Eye (tissue), 1 donor: ENCODE results near the gene ZSCAN12.

ENCODE experiments used
- DNase-seq: peaks from one replicate; pipeline ENCODE4 v3.0.0-alpha.2; 2015

The ZSCAN12 gene

GRCh38 chr6:28353356-28353755 lies 46.2 kb downstream of the ZSCAN12 start:
- no peak for DNase-seq

- no peak for DNase-seq
These were observed 48.0 kb downstream of the ZSCAN12 start for GRCh38 chr6:28351493-28351925.

- no peak for DNase-seq
These were observed 48.5 kb downstream of the ZSCAN12 start for GRCh38 chr6:28351087-28351486.

GRCh38 chr6:28349892-28350737 lies 49.4 kb downstream of the ZSCAN12 start, which contains the start of gene ZKSCAN3:
Gene ZKSCAN3, plus strand, starts transcription at chr6:28349947. Its CDS starts 9,640 bp downstream, at chr6:28359587.
- peak; percentile 95 for DNase-seq

GRCh38 chr6:28349344-28349891 lies 50.1 kb downstream of the ZSCAN12 start:
- DNase-seq = no peak

DNA sequence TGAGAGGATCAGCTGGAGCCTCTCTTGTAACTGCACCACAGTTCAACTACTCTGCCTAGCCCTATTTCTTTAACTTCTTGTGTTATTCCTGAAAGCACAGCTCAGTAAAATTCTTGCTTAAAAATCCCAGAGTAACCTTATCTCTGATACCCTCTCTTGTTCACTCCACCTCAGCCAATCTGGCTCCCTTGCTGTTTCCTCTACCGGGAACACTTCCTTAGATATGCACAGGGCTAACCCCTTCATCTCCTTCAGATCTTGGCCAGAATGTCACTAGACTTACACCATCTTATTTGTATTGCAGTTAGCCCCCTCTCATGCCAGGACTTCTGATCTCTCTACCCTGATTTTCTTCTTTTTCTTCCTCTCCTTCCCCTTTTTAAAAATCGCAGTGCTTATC lies 52.4 kb downstream of the ZSCAN12 start:
- no peak for DNase-seq

DNA sequence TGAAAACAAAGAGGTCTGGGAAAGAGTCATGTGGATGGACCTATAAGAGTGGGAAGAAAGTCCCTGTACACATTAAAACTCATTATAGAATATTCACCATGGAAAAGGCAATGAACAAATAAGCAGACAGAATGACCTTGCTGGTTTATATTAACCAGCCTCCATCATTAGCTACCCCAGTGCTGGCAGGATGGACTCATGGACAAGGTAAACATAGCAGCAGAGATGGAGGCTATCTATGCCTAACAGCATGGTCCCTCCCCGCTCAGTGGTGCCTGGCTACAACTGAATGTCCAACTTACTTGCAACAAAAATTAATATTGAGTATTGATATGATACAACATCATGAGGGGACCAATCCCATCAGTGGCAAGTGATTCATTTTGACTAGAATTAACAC lies 54.3 kb downstream of the ZSCAN12 start:
- DNase-seq = no peak

DNA sequence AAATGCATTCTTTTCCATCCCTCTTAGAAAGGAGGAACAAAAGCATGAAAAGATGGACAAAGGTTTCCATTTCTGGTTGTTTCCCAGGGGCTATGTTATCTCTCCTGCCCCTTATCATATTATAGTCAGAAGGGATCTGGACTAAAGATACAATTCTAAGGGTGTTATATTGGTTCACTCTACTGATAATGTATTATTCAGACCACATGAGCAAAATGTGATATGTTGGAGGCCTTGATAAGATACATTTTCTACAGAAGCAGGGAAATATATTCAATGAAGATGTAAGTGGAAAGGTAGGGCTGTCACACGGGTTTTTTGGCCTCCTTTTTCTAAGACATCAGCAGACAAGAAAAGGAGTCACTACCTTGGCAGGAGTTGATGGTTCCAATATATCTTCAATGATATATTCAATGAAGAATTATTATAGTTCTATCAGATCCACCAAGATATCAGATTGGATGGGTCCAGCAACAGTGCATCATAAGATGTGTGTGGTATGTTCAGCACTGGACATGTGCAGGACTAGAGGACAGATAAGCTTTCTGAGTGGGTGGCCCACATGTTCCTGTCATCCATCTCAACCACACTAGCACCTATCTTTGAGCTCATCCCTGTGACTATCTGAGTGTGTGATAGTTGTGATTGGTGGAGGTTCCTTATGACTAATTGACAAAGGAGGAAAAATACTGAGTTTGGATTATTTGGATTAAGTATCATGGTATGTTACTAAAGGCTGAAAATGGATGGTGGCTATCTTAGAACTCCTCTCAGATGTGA lies 55.5 kb downstream of the ZSCAN12 start:
- DNase-seq = no peak

DNA sequence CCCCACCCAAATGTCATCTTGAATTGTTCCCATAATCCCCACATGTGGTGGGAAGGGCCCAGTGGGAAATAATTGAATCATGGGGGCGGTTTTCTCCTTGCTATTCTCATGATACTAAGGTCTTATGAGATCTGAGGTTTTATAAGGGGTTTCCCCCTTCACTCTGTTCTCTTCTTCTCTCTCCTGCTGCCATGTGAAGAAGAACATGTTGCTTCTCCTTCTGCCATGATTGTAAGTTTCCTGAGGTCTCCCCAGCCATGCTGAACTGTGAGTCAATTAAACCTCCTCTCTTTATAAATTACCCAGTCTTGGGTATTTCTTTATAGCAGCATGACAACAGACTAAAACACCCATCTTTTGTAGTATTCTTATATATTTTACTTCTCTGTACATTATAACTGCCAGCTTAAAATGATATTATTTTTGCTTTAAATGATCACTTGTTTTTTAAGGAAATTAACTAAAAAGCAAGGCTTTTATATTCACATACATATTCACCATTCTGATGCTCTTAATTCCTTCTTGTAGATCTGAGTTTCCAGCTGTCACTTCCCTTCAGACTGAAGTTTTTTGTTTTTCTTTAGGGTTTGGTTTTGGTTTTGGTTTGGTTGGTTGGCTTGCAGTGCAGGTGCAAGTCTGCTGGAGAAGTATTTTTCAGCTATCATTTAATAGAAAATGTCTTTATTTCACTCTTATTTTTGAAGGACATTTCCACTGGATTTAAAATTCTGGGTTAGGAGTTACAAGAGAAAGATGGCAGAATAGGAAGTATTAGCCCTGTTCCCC lies 59.0 kb downstream of the ZSCAN12 start:
- DNase-seq = no peak

- peak; percentile 61 for DNase-seq
These were observed 62.4 kb downstream of the ZSCAN12 start for GRCh38 chr6:28337121-28337520.

DNA sequence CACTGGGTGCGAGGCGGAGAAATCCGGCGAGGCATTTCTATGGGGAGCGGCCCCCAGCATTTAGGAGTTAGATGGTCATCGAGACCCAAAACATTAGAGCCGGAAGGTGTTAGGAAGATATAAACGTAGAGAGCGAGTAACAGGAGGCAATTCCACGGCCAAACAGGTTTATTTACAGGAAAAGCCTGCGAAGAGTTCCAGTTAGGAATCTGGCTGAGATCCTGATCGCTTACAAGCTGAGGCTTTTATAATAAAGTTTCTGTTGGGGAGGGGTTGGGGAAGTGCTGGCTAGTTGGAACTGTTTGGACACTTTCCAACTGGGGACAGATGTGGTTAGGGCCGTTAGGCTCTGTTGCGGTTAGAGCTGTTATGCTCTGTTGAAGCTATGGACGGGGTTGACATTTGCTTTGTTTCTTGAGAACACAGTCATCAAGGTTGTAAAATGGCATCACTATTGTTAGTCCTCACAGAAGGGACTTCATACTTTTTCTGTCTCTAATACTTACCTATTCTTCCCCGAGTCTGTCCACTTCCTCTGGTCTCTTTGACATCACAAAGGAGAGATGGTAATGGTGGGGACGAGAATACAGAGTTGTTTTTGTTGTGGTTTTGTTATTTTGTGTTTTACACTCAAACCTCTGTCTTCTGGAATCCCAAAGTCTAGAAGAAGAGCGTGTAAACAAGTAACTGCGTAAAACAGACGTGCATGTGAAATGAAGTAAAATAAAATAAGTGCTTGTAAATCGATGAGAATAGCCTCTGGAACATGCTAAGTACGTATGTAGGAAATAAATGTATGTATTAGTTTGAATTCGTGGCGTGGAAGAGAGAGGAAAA lies 63.0 kb downstream of the ZSCAN12 start:
- peak; percentile 91 for DNase-seq

GRCh38 chr6:28335564-28336283 lies 63.8 kb downstream of the ZSCAN12 start, which contains the start of gene ZSCAN31:
Gene ZSCAN31, minus strand, starts transcription at chr6:28336148. Its CDS starts 6,465 bp downstream, at chr6:28329683.
- peak; percentile 99 for DNase-seq

- no peak for DNase-seq
These were observed 64.4 kb downstream of the ZSCAN12 start for GRCh38 chr6:28335040-28335563.

- peak; percentile 23 for DNase-seq
These were observed 65.1 kb downstream of the ZSCAN12 start for GRCh38 chr6:28334286-28335039.

DNA sequence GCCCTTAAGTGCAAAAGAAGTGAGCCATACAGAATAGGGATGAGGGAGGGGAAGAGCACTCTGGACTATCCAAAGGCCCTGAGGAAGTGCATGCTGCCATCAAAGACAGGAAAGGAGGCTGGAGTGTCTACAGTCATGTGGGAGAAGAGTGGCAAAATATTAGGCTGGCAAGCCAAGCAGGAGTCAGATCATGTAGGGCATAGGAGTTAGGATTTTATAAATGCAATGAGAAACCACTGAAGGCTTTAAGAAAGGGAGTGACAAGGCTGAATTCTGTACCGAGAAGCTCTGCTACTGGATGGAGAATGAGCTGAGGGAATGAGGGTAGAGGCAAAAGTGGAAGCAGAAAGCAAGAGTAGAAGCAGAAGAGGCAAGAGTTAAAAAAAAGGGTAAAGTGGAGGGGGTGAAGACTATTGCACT lies 65.9 kb downstream of the ZSCAN12 start:
- no peak for DNase-seq

GRCh38 chr6:28333047-28333446 lies 66.5 kb downstream of the ZSCAN12 start:
- no peak for DNase-seq

- DNase-seq = no peak
These were observed 69.5 kb downstream of the ZSCAN12 start for GRCh38 chr6:28330041-28330440.
